ENCODE data around the gene RNF13.
"Not testable (repeated sequence)": the region's sequence is repeated elsewhere in the genome, so short reads cannot be mapped to it uniquely, and the experiment has no call there.

The RNF13 gene

DNA sequence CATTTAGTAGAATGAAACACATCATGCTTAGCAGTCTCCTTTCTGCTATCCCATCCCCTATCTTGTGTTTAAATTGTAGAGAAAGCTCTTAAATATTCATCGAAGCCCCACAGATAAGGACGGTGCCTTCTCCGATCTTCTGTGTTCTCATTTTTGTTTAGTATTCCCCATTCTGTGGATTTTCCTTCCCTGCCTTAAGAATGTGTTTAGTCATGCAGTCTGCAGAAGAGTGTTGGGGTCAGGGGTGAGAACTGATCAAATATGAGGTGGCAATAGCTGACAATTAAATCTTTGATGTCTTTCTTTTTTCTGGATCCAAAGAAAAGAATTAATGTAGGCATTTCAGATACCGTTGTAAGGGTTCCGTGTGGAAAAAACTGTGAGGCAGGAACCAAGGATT lies 11.4 kb upstream of the RNF13 start:
- no peak for DNase-seq

DNA sequence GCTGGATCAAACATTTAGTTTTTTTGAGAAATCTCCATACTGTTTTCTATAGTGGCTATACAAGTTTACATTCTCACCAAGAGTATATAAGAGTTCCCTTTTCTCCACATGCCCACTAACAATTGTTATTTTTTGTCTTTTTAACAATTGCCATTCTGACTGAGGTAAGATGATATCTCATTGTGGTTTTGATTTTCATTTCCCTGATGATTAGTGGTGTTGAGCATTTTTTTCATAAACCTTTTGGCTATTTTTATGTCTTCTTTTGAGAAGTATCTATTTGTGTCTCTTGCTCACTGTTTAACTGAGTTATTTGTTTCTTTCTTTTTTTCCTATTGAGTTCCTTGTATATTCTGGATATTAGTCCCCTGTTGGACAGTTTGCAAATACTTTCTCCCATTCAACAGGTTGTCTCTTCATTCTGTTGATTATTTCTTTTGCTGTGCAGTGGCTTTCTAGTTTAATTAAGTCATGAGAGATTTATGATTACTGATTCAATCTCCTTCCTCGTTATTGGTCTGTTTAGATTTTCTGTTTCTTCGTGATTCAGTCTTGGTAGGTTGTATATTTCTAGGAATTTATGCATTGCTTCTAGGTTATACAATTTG lies 6.7 kb upstream of the RNF13 start:
- no peak for DNase-seq

DNA sequence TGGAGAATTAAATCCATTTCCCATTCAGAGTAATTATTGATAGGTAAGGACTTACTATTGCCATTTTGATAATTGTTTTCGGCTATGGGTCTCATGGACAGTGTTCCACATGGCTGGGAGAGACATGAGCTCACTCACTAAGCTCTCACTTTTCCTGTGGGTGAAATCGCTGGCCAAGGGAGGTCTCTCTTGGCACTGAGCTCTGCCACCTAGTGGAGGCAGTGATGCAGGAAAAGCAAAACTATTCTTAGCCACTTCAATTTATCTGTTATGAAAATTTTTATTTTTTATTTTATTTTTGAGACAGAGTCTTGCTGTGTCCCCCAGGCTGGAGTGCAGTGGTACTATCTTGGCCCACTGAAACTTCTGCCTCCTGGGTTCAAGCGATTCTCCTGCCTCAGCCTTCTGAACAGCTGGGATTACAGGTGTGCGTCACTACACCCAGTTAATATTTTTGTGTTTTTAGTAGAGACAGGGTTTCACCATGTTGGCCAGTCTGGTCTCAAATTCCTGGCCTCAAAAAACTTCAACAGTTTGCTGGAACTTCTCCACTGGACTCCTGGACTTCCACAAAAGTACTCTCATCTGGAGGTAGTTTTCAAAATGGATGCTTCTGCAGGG lies 4.7 kb upstream of the RNF13 start:
- DNase-seq, result peak; percentile 77 to 82

DNA sequence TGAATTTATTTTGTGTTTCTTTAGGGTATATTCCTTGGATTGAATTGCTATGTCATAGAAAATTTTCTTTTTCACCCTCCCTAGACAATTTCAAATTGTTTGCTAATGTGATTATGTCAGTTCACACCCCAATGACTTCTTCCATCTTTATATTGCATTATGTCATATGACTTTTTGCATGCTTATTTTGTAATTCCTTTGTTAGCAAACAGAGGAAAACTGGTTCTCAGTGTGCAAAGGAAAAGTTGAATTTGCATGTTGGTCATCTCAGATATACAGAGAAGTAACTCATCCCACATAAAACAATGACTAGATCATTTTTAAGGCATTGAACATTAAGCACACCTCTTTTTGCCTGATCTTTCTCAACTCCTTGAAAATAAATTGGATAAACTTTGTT lies 3.3 kb upstream of the RNF13 start:
- peak; percentile 80 to 96 for DNase-seq

DNA sequence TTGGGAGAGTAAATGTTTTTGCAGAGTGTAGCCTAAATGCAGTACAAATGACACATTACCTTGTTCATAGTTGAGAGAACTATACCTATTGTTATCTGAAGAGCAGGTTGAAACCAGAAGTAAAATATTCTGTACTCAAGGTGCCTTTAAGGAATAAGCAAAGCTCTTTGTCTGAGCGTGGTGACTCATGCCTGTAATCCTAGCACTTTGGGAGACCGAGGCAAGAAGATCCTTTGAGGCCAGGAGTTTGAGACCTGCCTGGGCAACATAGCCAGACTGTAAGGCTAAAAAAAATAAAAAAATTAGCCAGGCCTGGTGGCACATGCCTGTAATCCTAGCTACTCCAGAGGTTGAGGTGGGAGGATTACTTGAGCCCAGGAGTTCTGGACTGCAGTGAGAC lies 2.2 kb upstream of the RNF13 start:
- no peak for DNase-seq

DNA sequence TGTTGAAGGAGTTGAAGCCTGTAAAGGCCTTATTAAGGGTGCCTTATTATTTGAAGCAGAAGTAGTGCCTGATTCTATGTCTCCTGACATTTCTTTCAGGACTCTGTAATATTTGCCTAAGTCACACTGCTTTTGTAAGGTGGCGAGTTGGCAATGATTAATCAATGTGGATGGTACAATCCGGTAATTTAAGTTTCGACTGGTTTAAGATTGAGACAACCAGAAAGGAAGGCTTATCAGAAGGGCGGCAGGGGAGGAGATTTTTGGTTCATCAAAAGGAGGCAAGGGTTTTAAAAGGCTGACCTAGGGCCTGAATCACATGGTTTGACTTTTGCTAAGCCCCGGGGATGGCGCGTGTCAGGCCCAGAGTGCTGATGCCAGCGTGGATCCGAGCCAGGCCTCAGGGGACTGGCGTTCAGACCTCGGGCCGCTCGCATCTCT lies 830 bp upstream of the RNF13 start:
- no peak for DNase-seq

DNA sequence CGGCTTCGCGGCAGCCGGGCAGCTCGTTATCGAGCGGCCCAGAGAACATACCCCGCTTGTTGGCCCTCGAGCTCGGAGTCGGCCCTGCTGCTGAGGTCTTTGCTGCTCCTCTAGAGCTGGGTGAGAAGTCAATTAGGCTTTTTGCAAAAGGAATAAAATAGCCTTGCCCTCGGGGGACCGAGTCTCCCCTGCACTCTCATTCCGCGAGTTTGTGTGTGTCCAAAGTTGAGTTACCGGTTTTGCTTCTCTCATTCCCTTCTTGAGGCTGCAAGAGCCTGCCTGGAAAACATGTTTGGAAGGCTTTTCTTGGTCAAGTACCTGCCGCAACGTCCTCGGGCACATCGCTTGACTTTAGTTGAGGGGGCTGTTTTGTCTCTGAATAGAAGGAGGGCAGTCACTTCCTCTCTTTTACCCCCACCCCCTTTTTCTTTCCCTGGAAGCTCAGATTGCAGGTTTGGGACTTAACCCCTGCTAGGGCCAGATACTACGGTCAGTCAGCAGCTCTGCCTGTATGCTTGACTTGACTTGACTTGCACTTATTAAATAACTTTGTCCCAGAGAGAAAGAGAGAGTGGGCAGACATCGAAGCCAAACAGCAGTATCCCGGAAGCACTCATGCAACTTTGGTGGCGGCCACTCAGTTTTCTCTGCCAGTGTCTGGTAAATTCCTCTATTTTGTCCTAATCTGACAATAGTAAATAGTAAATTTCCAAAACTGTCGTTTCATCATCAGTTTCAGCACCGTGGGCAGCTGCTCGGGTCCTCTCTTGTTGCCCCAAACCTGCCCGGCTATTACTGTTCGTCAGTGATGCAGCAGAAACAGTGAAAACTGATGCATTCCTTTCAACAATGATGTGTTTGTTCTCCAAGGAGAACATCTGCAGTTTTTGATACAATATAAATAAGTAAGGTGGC lies 609 bp downstream of the RNF13 start:
- peak; percentile 74 to 75 for DNase-seq

DNA sequence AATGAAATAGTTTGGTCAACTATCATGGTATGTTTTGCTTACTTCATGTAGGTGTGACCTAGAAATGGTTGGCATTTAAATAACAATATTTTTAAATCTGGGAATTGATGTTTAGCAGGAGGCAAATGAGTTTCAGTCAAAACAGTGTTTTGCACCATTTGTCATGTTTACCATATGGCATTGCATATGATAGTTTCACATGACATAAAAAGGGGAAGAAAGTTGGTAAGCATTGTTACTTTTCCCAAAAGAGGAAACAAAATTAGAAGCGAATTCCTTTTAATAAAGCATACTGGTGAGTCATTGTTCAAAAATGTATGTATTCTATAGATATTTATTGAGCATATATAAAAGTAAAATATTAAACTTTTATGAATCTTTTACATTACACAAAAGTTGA lies 2.3 kb downstream of the RNF13 start:
- DNase-seq, result peak; percentile 72 to 91

DNA sequence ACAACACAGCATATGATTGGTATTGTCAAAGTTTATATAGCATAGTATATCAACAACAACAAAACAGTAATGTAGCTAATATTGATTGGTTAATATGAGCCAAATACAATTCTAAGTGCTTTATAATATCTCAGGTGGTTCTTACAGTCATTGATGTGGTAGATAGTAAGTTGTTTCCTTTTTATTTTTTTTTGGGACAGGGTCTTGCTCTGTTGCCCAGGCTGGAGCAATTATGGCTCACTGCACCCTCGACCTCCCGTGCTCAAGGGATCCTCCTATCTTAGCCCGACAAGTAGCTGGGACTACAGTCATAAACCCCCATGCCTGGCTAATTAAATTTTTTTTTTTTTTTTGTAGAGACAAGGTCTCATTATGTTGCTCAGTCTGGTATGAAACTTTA lies 2.7 kb downstream of the RNF13 start:
- DNase-seq, result peak in 1 of 2 donors; percentile 25

DNA sequence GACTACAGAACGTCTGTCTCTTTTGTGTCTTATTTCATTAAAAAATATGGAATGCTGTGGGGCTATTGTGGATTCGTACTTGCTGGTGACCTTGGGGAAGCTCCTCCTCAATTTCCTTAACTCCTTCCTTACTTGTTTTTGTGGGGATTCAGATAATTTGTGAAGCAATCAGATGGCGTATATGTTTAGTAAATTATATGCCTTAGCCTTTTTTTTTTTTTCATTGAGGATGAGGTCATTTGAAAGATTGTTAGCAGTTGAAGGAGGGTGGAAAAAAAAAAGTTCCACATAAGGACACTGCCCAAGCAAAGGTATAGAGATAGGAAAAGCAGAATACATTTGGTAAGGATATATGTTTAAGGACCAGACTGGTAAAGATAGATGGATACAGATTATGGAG lies 3.3 kb downstream of the RNF13 start:
- DNase-seq, result peak; percentile 35

DNA sequence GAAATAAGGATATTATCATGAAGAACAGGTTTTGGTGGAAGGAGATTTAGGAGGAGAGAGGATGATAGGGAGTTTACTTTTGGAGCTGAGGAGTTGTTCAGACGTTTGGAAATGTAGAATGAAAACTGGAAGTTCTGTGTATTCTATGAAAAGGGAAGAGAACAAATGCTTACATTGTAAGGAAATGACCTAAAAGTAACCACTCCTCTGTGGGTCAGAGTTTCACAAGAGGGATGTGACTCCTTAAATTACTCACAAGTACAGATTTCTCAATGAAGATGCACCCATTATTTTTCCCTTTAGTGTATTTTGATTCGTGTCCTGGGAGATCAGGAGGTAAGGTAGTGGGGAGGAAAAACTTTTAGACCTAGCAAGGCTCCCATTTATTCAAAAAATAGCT lies 4.0 kb downstream of the RNF13 start:
- DNase-seq, result peak; percentile 89 to 96

DNA sequence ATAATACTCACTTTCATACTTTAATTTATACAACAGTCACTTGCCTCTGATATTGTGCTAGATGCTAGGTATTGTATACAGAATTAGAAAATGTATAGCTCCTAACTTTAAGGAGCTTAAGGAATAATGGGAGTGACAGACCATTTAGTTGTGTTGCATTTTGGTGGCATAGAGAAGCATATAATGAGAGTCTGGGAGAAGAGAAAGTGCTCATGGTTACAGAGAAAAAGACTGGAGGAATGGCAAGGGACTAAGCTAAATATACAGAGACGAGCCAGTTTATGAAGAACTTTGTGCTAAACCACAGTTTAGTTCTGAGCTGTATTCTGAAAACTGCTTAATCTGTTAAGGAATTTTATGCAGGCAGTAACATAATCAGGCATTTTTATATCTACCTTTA lies 6.4 kb downstream of the RNF13 start:
- no peak for DNase-seq

DNA sequence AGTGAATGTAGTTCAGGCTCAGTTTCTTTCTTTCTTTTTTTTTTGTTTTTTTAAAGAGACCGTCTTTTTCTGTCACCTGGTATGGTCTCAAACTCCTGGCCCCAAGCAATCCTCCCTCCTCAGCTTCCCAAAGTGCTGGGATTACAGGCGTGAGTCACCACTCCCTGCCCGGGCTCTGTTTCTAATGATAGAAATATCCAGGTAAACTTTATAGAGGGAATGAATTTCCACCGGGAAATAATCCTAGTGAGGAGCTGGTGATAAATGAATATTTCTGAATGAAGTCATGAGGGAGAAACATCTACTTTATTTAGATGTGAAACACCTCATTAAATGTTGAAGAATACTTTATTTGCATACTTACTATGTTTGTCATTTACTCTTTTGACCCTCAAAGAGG lies 7.2 kb downstream of the RNF13 start:
- no peak for DNase-seq

DNA sequence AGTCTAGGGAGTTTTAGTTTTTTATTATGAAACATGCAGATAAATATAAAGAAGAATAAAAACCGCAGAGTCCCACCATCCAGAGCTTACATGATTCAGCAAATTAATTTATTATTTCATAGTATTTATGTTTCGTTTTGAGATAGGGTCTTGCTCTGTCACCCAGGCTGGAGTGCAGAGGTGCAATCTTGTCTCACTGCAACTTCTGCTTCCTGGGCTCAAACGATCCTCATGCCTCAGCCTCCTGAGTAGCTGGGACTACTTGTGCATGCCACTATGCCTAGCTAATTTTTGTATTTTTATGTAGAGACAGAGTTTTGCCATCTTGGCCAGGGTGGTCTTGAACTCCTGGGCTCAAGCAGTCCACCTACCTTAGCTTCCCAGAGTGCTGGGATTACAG lies 13.6 kb downstream of the RNF13 start:
- DNase-seq, result no peak

DNA sequence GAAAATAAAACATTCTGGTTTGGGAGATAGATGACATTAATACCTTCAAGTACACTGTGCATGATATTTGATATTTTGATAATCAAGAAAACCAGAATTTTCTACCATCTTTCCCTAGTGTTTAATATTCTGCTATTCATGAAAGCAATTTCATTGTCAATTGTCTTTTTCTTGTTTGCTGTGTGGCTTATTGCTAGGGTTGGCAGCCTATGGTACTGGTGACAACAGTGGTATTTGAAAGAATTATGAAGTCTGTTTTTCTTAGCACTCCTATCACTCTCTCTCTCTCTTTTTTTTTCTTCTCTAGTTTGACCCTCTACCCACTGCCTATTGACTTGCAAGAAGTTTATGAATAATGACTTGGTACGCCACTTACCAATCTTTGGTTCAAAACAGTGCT lies 15.4 kb downstream of the RNF13 start:
- no peak for DNase-seq

DNA sequence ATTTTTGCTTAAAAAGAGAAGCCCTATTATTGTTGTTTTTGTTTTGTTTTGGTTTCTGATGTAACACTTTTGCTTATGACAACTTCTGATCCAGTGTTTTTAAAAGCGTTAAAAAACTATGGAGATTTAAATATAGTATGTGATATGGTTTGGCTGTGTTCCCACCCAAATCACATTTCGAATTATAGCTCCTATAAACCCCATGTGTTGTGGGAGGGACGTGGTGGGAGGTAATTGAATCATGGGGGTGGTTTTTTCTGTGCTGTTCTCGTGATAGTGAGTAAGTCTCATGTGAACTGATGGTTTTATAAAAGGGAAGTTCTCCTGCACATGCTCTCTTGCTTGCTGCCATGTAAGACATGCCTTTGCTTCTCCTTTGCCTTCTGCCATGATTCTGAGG lies 16.6 kb downstream of the RNF13 start:
- peak; percentile 81 to 86 for DNase-seq

DNA sequence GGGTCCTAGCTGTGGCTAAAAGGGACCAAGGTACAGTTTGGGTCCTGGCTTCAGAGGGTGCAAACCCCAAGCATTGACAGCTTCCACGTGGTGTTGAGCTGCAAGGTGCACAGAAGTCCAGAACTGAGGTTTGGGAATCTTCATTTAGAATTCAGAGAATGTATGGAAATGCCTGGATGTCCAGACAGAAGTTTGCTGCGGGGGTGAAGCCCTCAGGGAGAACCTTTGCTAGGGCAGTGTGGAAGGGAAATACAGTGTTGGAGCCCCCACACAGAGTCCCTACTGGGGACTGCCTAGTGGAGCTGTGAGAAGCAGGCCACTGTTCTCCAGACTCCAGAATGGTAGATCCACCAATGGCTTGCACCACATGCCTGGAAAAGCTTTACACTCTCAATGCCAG lies 17.9 kb downstream of the RNF13 start:
- no peak for DNase-seq

DNA sequence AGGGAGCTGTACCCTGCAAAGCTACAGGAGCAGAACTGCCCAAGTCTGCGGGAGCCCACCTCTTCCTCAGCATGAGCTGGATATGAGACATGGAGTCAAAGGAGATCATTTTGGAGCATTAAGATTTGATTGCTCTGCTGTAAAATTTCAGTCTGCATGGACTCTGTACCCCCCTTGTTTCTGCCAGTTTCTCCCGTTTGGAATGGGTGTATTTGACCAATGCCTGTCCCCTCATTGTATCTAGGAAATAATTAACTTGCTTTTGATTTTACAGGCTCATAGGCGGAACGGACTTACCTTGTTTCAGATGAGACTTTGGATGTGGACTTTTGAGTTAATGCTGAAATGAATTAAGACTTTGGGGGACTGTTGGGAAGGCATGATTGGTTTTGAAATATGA lies 18.3 kb downstream of the RNF13 start:
- DNase-seq, result no peak

DNA sequence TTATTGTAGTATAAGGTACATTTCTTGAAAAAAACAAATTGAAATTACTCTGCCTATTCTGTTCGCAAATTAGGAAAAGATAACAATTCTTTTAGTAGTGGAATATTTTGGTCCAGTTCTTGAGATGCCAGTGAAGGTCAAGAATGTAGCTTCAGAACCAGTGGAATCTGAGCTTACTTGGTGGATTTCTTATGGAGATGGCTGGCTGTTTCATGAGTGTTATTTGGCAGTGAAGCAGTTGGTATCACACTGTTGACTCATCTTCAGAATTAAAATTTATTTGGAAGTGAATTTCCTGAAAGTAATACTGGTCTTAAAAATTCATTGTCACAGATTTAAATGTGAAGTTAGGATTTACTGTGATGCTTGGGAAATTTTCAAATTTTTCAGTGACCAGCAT lies 19.1 kb downstream of the RNF13 start:
- DNase-seq, result no peak

DNA sequence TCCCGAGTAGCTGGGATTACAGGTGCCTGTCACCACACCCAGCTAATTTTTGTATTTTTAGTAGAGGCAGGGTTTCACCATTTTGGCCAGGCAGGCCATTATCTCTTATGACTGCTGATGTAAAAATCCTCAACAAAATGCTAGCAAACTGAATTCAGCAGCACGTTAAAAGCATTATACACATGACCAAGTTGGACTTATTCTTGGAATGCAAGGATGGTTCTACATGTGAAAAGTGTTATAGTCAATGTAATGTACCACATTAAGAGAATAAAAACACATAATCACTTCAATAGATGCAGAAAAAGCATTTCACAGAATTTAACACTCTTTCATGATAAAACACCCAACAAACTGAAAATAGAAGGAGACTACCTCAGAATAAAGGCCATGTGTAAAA lies 20.2 kb downstream of the RNF13 start:
- DNase-seq, result no peak

DNA sequence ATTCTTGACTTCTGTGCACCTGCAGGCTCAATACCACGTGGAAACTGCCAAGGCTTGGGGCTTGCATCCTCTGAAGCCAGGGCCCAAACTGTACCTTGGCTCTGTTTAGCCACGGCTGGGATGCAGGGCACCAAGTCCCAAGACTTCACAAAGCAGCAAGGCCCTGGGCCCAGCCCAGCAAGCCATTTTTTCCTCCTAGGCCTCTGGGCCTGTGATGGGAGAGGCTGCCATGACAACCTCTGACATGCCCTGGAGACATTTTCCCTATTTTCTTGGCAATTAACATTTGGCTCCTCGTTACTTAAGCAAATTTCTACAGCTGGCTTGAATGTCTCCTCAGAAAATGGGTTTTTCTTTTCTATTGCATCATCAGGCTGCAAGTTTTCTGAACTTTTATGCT lies 25.5 kb downstream of the RNF13 start:
- DNase-seq, result not testable (repeated sequence)

DNA sequence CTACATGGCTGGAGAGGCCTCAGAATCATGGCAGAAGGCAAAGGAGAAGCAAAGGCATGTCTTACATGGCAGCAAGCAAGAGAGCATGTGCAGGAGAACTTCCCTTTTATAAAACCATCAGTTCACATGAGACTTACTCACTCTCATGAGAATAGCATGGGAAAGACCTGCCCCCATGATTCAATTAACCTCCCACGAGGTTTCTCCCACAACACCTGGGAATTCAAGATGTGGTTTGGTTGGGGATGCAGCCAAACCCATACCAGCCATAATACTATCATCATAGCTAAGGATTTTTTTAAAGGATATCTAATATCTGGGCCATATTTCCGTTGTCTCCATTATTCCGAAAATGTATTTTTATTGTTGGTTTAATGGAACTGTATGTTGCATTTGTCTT lies 26.5 kb downstream of the RNF13 start:
- not testable (repeated sequence) for DNase-seq

DNA sequence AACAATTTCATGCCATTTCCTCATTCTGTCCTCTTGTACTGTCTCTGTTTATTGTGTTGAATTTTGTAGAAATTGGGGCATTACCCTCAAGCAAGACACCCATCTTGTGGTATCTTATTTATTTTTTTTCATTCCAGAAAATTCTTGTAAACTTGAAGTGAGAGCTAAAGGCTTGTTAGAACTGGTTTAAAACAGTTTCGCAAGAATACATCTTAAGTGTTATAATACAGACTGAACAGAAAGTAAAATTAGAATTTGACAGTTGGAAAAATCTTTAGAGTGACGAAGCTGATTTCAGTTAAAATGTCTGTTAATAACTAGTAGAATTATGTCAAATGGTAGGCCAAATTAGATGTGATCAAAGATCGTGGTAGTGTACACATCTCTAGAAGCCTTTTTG lies 26.9 kb downstream of the RNF13 start:
- DNase-seq, result no peak

DNA sequence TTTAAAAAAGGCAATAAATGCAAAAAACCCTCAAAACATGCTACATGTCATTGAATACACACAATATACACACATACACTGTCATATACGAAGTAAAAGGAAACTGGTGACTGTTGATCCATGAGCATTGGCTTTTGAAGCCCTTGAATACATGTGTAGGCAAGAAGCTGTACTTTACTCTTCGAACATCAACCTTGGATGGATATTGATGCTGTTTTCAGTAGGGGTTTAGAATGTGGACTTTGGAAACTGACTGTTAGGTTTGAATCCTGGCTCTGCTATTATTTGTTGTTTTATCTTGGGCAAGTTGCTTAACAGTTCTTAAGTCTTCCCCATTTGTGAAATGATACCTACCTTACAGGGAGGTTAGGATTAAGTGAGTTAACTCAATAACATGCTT lies 30.5 kb downstream of the RNF13 start:
- DNase-seq, result no peak
